Neural progenitor cell (in vitro differentiated cells): ENCODE measurements around the gene RASA4B. TPM values are rescaled to one million over a fixed set of nuclear protein-coding genes. Genes with fewer than 3 reads are reported as not detected.

ENCODE experiments used
- DNase-seq: peaks from one replicate; pipeline ENCODE4 v3.0.0-alpha.2; 2016; ENCODE audit warnings: low spot score
- H2AFZ ChIP-seq: fragments of 200-600 bp; sonication (generic); replicated peaks from 2 replicates; pipeline ENCODE4 v1.6.1; 2016; ENCODE audit warnings: antibody characterized with exemption
- H3F3A ChIP-seq: fragments of 200-600 bp; sonication (generic); 2 replicates; pipeline ENCODE4 v1.6.1; 2016; ENCODE audit warnings: antibody characterized with exemption, low read depth
- H3K27ac ChIP-seq: fragments of 200-600 bp; sonication (generic); 2 replicates; pipeline ENCODE4 v1.5.1; 2016; ENCODE audit warnings: mild to moderate bottlenecking
- H3K27me3 ChIP-seq: fragments of 200-600 bp; sonication (generic); 2 replicates; pipeline ENCODE4 v1.6.1; 2016; ENCODE audit warnings: mild to moderate bottlenecking, moderate library complexity
- H3K36me3 ChIP-seq: fragments of 200-600 bp; sonication (generic); 2 replicates; pipeline ENCODE4 v1.5.1; 2016
- H3K4me1 ChIP-seq: fragments of 200-600 bp; sonication (generic); 2 replicates; pipeline ENCODE4 v1.6.1; 2016; ENCODE audit warnings: mixed run types
- H3K4me2 ChIP-seq: fragments of 200-600 bp; sonication (generic); 2 replicates; pipeline ENCODE4 v1.6.1; 2016
- H3K4me3 ChIP-seq: fragments of 200-600 bp; sonication (generic); 2 replicates; pipeline ENCODE4 v1.5.1; 2016
- H3K79me2 ChIP-seq: fragments of 200-600 bp; sonication (generic); 2 replicates; pipeline ENCODE4 v1.6.1; 2016; ENCODE audit warnings: low read depth
- H3K9ac ChIP-seq: fragments of 200-600 bp; sonication (generic); 2 replicates; pipeline ENCODE4 v1.6.1; 2016
- H3K9me3 ChIP-seq: fragments of 200-600 bp; sonication (generic); 2 replicates; pipeline ENCODE4 v1.5.1; 2016; ENCODE audit warnings: low read depth
- H4K20me1 ChIP-seq: fragments of 200-600 bp; sonication (generic); 2 replicates; pipeline ENCODE4 v1.6.1; 2016; ENCODE audit warnings: low read depth
- H3K27ac Mint-ChIP-seq: 3 replicates; pipeline ENCODE4 v1.8.0; 2021; ENCODE audit warnings: mixed read lengths
- H3K27me3 Mint-ChIP-seq: 2 replicates; pipeline ENCODE4 v1.8.0; 2022; ENCODE audit warnings: low read depth, mild to moderate bottlenecking, inconsistent platforms, moderate library complexity, mixed read lengths; ENCODE audit not compliant: insufficient read depth
- H3K36me3 Mint-ChIP-seq: 3 replicates; pipeline ENCODE4 v1.8.0; 2021; ENCODE audit warnings: mixed read lengths
- H3K4me1 Mint-ChIP-seq: 3 replicates; pipeline ENCODE4 v1.8.0; 2021; ENCODE audit warnings: mixed read lengths
- H3K4me3 Mint-ChIP-seq: 3 replicates; pipeline ENCODE4 v1.8.0; 2021; ENCODE audit warnings: mild to moderate bottlenecking, moderate library complexity, mixed read lengths
- H3K9me3 Mint-ChIP-seq: 3 replicates; pipeline ENCODE4 v1.8.0; 2020; ENCODE audit warnings: mixed read lengths
- CTCF ChIP-seq: fragments of 200-600 bp; sonication (generic); IDR thresholded peaks from 2 replicates; pipeline ENCODE4 v1.5.1; 2017; ENCODE audit warnings: antibody characterized with exemption, mild to moderate bottlenecking
- EZH2 ChIP-seq: fragments of 200-600 bp; sonication (generic); IDR thresholded peaks from 2 replicates; pipeline ENCODE4 v1.6.1; 2017; ENCODE audit warnings: antibody characterized with exemption, mild to moderate bottlenecking, moderate library complexity
- EZH2phosphoT487 ChIP-seq: fragments of 200-600 bp; sonication (generic); IDR thresholded peaks from 2 replicates; pipeline ENCODE4 v1.6.1; 2017; ENCODE audit warnings: antibody characterized with exemption
- microRNA-seq: library from miRNA; unstranded; fragments of <30 nt; microRNA quantifications from one replicate; pipeline ENCODE4, GENCODE V29; 2016
- total RNA-seq: library from RNA; depleted of rRNA; stranded (reverse); fragments of >200 nt; gene quantifications from 2 replicates; pipeline ENCODE4 v1.2.3, GENCODE V29; 2015; ENCODE audit warnings: low replicate concordance

The RASA4B gene
- total RNA-seq, 1 donor from 2014 or later = 0.99 TPM

DNA sequence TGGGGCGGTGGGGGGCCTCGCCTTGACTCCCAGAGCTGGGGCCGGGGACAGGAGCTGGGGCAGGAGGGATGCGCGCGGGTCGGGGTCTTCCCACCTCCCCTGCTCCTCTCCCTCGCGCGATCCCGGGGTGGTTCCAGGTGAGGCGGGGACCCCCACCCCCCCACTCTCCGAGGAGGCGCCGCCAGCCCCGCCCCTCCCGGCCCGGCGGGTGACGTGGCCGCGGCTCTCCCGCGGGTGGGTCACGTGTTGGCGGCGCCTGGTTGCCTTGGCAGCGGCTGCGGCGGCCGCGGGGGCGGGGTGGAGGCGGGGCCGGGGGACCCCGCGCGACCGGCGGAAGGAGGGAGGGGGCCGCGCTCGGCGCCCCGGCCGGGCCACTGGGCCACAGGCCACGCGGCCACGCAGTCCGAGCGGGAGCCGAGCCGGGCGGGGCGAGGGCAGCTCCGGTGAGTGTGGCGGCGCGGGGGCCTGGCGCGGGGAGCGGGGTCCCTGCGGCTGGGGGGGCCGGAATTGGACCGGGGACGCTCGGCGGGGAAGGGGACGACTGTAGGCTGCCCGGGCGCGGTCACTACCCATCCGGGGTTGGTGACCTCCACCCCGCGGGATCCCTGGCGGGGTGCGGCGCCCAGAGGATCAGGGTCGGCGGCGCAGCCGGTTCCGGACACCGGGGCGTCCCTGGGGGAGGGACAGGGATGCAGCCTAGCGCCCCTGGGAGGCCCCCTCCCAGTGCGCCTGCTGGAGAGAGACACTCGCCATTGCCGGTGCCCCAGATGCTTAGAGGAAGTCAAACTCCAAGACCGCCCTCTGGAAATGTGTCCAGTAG, 84.1 kb downstream of the RASA4B start, which contains the start of gene ORAI2:
Gene ORAI2 (plus strand): TSS at position 357 of the 820 bp plus-strand sequence. CDS start 5,382 bp downstream, outside the sequence.
- Histone ChIP-seq H3K9ac (peak within 1 kb of the TSS; percentile 55), H3K4me1 (peaks cover 5% of the 10 kb centered on the region), H4K20me1 (no peaks in the 10 kb centered on the region), H3K27ac (no peak within 1 kb of the TSS), H3K27me3 (no peaks in the 10 kb centered on the region), H3K36me3 (no peaks in the 10 kb centered on the region), H3K9me3 (no peaks in the 10 kb centered on the region), H3F3A (peaks cover 19% of the 10 kb centered on the region), H3K4me2 (peak within 1 kb of the TSS; percentile 99), H3K79me2 (peaks cover 8% of the 10 kb centered on the region), H3K4me3 (peak within 1 kb of the TSS; percentile 94), H2AFZ (peak within 1 kb of the TSS; percentile 97)
- Mint-ChIP-seq H3K9me3 (no peaks in the 10 kb centered on the region), H3K4me1 (peaks cover 24% of the 10 kb centered on the region), H3K4me3 (peak within 1 kb of the TSS; percentile 90), H3K27ac (peak within 1 kb of the TSS; percentile 90), H3K27me3 (peaks cover 9% of the 10 kb centered on the region), H3K36me3 (peaks cover 7% of the 10 kb centered on the region)
- TF ChIP-seq EZH2phosphoT487 (no peak), EZH2 (no peak), CTCF (no peak)
- peak; percentile 87 for DNase-seq

Small RNA genes lying within 50 kb of the gene (microRNA-seq; reads per million reads assigned to microRNA genes)
- gene MIR4467 = not detected
- 1.1 reads per million for gene MIR5090

Other genes with a start within 250 kb of the RASA4B start
- 2.0 and 15.1 TPM in 2 replicates for gene SH2B2, start 230.9 kb downstream of the RASA4B start, total RNA-seq
- not detected in 2 replicates for gene SPDYE6, start 161.3 kb downstream of the RASA4B start, total RNA-seq
- 29.1 and 44.5 TPM in 2 replicates for gene PRKRIP1, start 121.4 kb downstream of the RASA4B start, total RNA-seq
- 15.7 and 21.9 TPM in 2 replicates for gene ORAI2, start 84.2 kb downstream of the RASA4B start, total RNA-seq
- gene ALKBH4, start 52.9 kb downstream of the RASA4B start, total RNA-seq = 6.5 and 50.7 TPM in 2 replicates
- 16.9 and 31.8 TPM in 2 replicates for gene LRWD1, start 52.8 kb downstream of the RASA4B start, total RNA-seq
- 11.4 and 26.2 TPM in 2 replicates for gene POLR2J, start 38.9 kb downstream of the RASA4B start, total RNA-seq
- gene UPK3BL2, start 25.9 kb upstream of the RASA4B start, total RNA-seq = 0.21 and 0.77 TPM in 2 replicates
- not detected in 2 replicates for gene SPDYE2, start 33.4 kb upstream of the RASA4B start, total RNA-seq
- gene POLR2J3, start 54.8 kb upstream of the RASA4B start, total RNA-seq = 14.1 and 21.2 TPM in 2 replicates
- gene RASA4, start 99.0 kb upstream of the RASA4B start, total RNA-seq = 6.1 and 22.8 TPM in 2 replicates
- gene UPK3BL1, start 125.0 kb upstream of the RASA4B start, total RNA-seq = 12.7 and 18.8 TPM in 2 replicates
- not detected in 2 replicates for gene SPDYE2B, start 132.5 kb upstream of the RASA4B start, total RNA-seq
- gene POLR2J2, start 153.9 kb upstream of the RASA4B start, total RNA-seq = 1.7 and 2.6 TPM in 2 replicates
- gene FAM185A, start 231.2 kb upstream of the RASA4B start, total RNA-seq = 16.6 and 19.9 TPM in 2 replicates